Measurements from ENCODE around the gene ILF2. TPM values are rescaled to one million over a fixed set of nuclear protein-coding genes. Genes with fewer than 3 reads are reported as not detected.
A peak's percentile ranks its signal among the peaks of the same experiment; 100 is the strongest.

Gene ILF2
- total RNA-seq, 1 donor from 2014 or later, result 216 TPM

- H3K4me3 Mint-ChIP-seq (ENCODE audit: unreplicated experiment), result no peak overlapping the region
- peaks cover 64% of the 10 kb centered on the region for H3K36me3 Mint-ChIP-seq (ENCODE audit: low read depth, unreplicated experiment)
- DNase-seq (ENCODE audit: low spot score), result no peak
- peak overlapping the region; percentile 85 for H3K27ac Mint-ChIP-seq (ENCODE audit: unreplicated experiment)
- H3K27me3 Mint-ChIP-seq (ENCODE audit: unreplicated experiment), result no peaks in the 10 kb centered on the region
- TF ChIP-seq CTCF (IDR thresholded peaks at IDR 0.05; ENCODE audit: unreplicated experiment), result no peak
- H3K9me3 Mint-ChIP-seq (ENCODE audit: unreplicated experiment), result no peaks in the 10 kb centered on the region
- peaks cover 29% of the 10 kb centered on the region for H3K4me1 Mint-ChIP-seq (ENCODE audit: unreplicated experiment)
These were observed 14.9 kb upstream of the ILF2 start for GRCh38 chr1:153685544-153686340.

DNA sequence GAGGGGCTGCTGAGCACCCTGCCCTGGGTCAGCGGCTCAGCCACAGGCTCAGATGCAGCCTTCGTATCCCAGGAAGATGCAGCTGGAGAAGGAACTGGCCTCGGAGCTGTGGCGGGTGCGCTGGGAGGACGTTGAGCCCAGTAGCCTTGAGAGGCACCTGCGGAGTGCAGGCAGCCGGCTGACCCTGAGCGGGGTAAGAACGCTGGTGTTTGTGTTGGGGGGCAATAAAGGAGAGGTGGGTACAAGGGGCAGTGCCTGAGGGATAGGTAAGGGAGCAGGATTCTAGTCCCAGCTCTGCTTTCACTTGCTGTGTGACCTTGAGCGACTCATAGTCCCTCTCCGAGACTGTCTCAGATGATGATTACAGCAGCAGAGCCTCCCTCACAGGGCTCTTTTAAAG is 14.1 kb upstream of the ILF2 start:
- H3K9me3 Mint-ChIP-seq (ENCODE audit: unreplicated experiment), result no peaks in the 10 kb centered on the region
- peaks cover 58% of the 10 kb centered on the region for H3K36me3 Mint-ChIP-seq (ENCODE audit: low read depth, unreplicated experiment)
- H3K27ac Mint-ChIP-seq (ENCODE audit: unreplicated experiment), result no peak overlapping the region
- TF ChIP-seq CTCF (IDR thresholded peaks at IDR 0.05; ENCODE audit: unreplicated experiment), result no peak
- DNase-seq (ENCODE audit: low spot score), result no peak
- H3K4me1 Mint-ChIP-seq (ENCODE audit: unreplicated experiment), result peaks cover 34% of the 10 kb centered on the region
- H3K4me3 Mint-ChIP-seq (ENCODE audit: unreplicated experiment), result no peak overlapping the region
- peaks cover 2% of the 10 kb centered on the region for H3K27me3 Mint-ChIP-seq (ENCODE audit: unreplicated experiment)

- peak overlapping the region; percentile 6 for H3K27ac Mint-ChIP-seq (ENCODE audit: unreplicated experiment)
- peaks cover 38% of the 10 kb centered on the region for H3K4me1 Mint-ChIP-seq (ENCODE audit: unreplicated experiment)
- no peak for TF ChIP-seq CTCF (IDR thresholded peaks at IDR 0.05; ENCODE audit: unreplicated experiment)
- H3K27me3 Mint-ChIP-seq (ENCODE audit: unreplicated experiment), result peaks cover 2% of the 10 kb centered on the region
- no peak for DNase-seq (ENCODE audit: low spot score)
- H3K9me3 Mint-ChIP-seq (ENCODE audit: unreplicated experiment), result no peaks in the 10 kb centered on the region
- peak overlapping the region; percentile 14 for H3K4me3 Mint-ChIP-seq (ENCODE audit: unreplicated experiment)
- peaks cover 53% of the 10 kb centered on the region for H3K36me3 Mint-ChIP-seq (ENCODE audit: low read depth, unreplicated experiment)
These were observed 13.1 kb upstream of the ILF2 start for GRCh38 chr1:153683854-153684253.

DNA sequence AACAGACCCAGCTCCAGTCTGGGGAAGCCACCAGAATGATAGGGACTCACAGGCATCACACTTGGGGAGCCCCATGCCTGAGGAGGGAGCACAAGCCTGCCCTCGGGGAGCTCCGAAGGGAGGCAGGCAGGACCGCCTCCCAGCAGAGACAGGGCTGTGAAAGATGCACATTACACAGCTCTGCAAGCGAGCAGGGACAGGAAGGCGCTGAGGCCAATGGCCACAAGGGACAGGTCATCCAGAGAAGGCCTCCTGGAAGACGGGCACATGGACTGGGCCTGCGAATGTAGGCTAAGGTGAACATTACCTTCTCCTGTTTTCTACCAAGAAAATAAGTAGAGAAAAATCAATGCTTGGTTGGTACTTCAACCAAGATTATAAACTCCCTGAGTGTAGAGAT is 11.9 kb upstream of the ILF2 start:
- H3K27me3 Mint-ChIP-seq (ENCODE audit: unreplicated experiment), result peaks cover 4% of the 10 kb centered on the region
- H3K27ac Mint-ChIP-seq (ENCODE audit: unreplicated experiment), result no peak overlapping the region
- H3K9me3 Mint-ChIP-seq (ENCODE audit: unreplicated experiment), result no peaks in the 10 kb centered on the region
- no peak for TF ChIP-seq CTCF (IDR thresholded peaks at IDR 0.05; ENCODE audit: unreplicated experiment)
- H3K36me3 Mint-ChIP-seq (ENCODE audit: low read depth, unreplicated experiment), result peaks cover 44% of the 10 kb centered on the region
- H3K4me1 Mint-ChIP-seq (ENCODE audit: unreplicated experiment), result peaks cover 44% of the 10 kb centered on the region
- no peak overlapping the region for H3K4me3 Mint-ChIP-seq (ENCODE audit: unreplicated experiment)
- DNase-seq (ENCODE audit: low spot score), result no peak

GRCh38 chr1:153680120-153680403 is 9.3 kb upstream of the ILF2 start:
- Mint-ChIP-seq H3K4me3 (ENCODE audit: unreplicated experiment) (peak overlapping the region; percentile 96), H3K27me3 (ENCODE audit: unreplicated experiment) (peaks cover 4% of the 10 kb centered on the region), H3K36me3 (ENCODE audit: low read depth, unreplicated experiment) (peaks cover 30% of the 10 kb centered on the region), H3K27ac (ENCODE audit: unreplicated experiment) (peak overlapping the region; percentile 66), H3K9me3 (ENCODE audit: unreplicated experiment) (no peaks in the 10 kb centered on the region), H3K4me1 (ENCODE audit: unreplicated experiment) (peaks cover 34% of the 10 kb centered on the region)
- TF ChIP-seq CTCF (IDR thresholded peaks at IDR 0.05; ENCODE audit: unreplicated experiment), result no peak
- no peak for DNase-seq (ENCODE audit: low spot score)

Data from endothelial cell (in vitro differentiated cells).